B cell (primary cell): ENCODE results near the gene SORL1.

Experiments used
- EZH2 ChIP-seq: IDR thresholded peaks from 2 replicates; pipeline ENCODE4 v1.6.1; 2012; ENCODE audit warnings: borderline replicate concordance, low read depth, mild to moderate bottlenecking, moderate library complexity, low read length; ENCODE audit not compliant: insufficient read depth, poor library complexity, severe bottlenecking
- TF ChIP-seq, protein P1 (sequence below): fragments of 200-600 bp; IDR thresholded peaks from one replicate; pipeline ENCODE4 v1.8.0; 2022; ENCODE audit warnings: antibody characterized with exemption, mild to moderate bottlenecking

DNA sequence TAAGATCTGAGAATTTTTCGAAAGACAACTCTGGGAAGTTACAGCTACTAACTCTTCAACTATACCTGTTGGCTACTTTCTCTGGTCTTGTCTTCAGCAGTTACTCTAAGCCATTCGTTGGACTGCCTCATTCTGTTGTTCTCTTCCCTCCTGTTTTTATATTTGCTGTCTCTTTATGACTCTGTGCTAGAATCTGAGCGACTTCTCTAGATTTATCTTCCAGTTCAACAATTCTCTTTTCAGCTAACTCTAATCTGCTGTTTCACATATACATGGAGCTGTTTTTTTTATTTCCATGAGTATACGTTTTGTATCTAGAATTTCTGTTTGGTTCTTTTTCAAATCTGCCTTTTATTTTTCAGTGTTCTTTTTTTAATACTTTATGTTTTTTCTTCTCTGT is 128.0 kb downstream of the SORL1 start:
- TF ChIP-seq EZH2 = no peak
- TF ChIP-seq, protein P1, sequence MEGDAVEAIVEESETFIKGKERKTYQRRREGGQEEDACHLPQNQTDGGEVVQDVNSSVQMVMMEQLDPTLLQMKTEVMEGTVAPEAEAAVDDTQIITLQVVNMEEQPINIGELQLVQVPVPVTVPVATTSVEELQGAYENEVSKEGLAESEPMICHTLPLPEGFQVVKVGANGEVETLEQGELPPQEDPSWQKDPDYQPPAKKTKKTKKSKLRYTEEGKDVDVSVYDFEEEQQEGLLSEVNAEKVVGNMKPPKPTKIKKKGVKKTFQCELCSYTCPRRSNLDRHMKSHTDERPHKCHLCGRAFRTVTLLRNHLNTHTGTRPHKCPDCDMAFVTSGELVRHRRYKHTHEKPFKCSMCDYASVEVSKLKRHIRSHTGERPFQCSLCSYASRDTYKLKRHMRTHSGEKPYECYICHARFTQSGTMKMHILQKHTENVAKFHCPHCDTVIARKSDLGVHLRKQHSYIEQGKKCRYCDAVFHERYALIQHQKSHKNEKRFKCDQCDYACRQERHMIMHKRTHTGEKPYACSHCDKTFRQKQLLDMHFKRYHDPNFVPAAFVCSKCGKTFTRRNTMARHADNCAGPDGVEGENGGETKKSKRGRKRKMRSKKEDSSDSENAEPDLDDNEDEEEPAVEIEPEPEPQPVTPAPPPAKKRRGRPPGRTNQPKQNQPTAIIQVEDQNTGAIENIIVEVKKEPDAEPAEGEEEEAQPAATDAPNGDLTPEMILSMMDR = no peak
